ENCODE measurements around the gene ATN1. TPM values are rescaled to one million over a fixed set of nuclear protein-coding genes. Genes with fewer than 3 reads are reported as not detected.

ATN1 gene
- total and polyA plus RNA-seq, 9 of the 15 experiments (the other 6 are each of a cell fraction or from before 2014, with no cell fraction given), result 0.15 to 49.8 (median 2.7) TPM

GRCh38 chr12:6963791-6964413 is 36.1 kb downstream of the ATN1 start (continued):
- TF ChIP-seq, protein P1, sequence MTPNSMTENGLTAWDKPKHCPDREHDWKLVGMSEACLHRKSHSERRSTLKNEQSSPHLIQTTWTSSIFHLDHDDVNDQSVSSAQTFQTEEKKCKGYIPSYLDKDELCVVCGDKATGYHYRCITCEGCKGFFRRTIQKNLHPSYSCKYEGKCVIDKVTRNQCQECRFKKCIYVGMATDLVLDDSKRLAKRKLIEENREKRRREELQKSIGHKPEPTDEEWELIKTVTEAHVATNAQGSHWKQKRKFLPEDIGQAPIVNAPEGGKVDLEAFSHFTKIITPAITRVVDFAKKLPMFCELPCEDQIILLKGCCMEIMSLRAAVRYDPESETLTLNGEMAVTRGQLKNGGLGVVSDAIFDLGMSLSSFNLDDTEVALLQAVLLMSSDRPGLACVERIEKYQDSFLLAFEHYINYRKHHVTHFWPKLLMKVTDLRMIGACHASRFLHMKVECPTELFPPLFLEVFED (CRISPR knock-in tag; conservative IDR thresholded peaks at IDR 0.05), result no peak
- TF ChIP-seq ZNF444 (CRISPR knock-in tag; IDR thresholded peaks at IDR 0.05), result no peak
- TF ChIP-seq, protein P2, sequence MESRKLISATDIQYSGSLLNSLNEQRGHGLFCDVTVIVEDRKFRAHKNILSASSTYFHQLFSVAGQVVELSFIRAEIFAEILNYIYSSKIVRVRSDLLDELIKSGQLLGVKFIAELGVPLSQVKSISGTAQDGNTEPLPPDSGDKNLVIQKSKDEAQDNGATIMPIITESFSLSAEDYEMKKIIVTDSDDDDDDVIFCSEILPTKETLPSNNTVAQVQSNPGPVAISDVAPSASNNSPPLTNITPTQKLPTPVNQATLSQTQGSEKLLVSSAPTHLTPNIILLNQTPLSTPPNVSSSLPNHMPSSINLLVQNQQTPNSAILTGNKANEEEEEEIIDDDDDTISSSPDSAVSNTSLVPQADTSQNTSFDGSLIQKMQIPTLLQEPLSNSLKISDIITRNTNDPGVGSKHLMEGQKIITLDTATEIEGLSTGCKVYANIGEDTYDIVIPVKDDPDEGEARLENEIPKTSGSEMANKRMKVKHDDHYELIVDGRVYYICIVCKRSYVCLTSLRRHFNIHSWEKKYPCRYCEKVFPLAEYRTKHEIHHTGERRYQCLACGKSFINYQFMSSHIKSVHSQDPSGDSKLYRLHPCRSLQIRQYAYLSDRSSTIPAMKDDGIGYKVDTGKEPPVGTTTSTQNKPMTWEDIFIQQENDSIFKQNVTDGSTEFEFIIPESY (CRISPR knock-in tag; IDR thresholded peaks at IDR 0.05), result no peak
- no peak for TF ChIP-seq ESRRA (IDR thresholded peaks at IDR 0.05; ENCODE audit: borderline replicate concordance, low read depth)
- TF ChIP-seq FOSL1 (tag; conservative IDR thresholded peaks at IDR 0.05), result no peak
- no peak for TF ChIP-seq ZHX1 (conservative IDR thresholded peaks at IDR 0.05; ENCODE audit: low read length)
- no peak for TF ChIP-seq ZC3H8 (IDR thresholded peaks at IDR 0.05)
- TF ChIP-seq ARNT (IDR thresholded peaks at IDR 0.05), result no peak
- TF ChIP-seq NEUROD1 (IDR thresholded peaks at IDR 0.05; ENCODE audit: borderline replicate concordance, low read depth, low read length, partially characterized antibody), result no peak
- no peak for TF ChIP-seq TAL1 (IDR thresholded peaks at IDR 0.05)
- no peak for TF ChIP-seq HNRNPH1 (optimal IDR thresholded peaks at IDR 0.05; ENCODE audit: low read depth, low read length)
- TF ChIP-seq SAP30 (IDR thresholded peaks at IDR 0.05; ENCODE audit: borderline replicate concordance, insufficient read depth, low read depth, low read length, poor library complexity, severe bottlenecking), result no peak
- TF ChIP-seq RHOXF2B (CRISPR knock-in tag; conservative IDR thresholded peaks at IDR 0.05), result no peak
- TF ChIP-seq SREBF2 (CRISPR knock-in tag; IDR thresholded peaks at IDR 0.05), result no peak
- TF ChIP-seq ZBED1 (IDR thresholded peaks at IDR 0.05), result no peak
- TF ChIP-seq CEBPG (CRISPR knock-in tag; IDR thresholded peaks at IDR 0.05), result 0 out of 2 replicates have a peak, but pooled peaks have one; percentile 7
- TF ChIP-seq CEBPG (tag; conservative IDR thresholded peaks at IDR 0.05 in 1 of 2, IDR thresholded peaks at IDR 0.05 in 1 of 2), result no peak
- TF ChIP-seq CTBP1 (IDR thresholded peaks at IDR 0.05; ENCODE audit: borderline replicate concordance), result no peak
- TF ChIP-seq CSDE1 (IDR thresholded peaks at IDR 0.05), result no peak
- TF ChIP-seq SRSF7 (optimal IDR thresholded peaks at IDR 0.05; ENCODE audit: low read depth, low read length), result no peak
- no peak for TF ChIP-seq KDM2B (CRISPR knock-in tag; IDR thresholded peaks at IDR 0.05)
- TF ChIP-seq ZFP36 (IDR thresholded peaks at IDR 0.05; ENCODE audit: low read depth, low read length, partially characterized antibody), result no peak
- TF ChIP-seq, protein P3, sequence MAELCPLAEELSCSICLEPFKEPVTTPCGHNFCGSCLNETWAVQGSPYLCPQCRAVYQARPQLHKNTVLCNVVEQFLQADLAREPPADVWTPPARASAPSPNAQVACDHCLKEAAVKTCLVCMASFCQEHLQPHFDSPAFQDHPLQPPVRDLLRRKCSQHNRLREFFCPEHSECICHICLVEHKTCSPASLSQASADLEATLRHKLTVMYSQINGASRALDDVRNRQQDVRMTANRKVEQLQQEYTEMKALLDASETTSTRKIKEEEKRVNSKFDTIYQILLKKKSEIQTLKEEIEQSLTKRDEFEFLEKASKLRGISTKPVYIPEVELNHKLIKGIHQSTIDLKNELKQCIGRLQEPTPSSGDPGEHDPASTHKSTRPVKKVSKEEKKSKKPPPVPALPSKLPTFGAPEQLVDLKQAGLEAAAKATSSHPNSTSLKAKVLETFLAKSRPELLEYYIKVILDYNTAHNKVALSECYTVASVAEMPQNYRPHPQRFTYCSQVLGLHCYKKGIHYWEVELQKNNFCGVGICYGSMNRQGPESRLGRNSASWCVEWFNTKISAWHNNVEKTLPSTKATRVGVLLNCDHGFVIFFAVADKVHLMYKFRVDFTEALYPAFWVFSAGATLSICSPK (IDR thresholded peaks at IDR 0.05; ENCODE audit: borderline replicate concordance), result no peak

Data from K562 (cell line).